Dermis blood vessel endothelial cell (primary cell): Measurements from ENCODE around the gene CLCN5. TPM values are rescaled to one million over a fixed set of nuclear protein-coding genes. Genes with fewer than 3 reads are reported as not detected.

Experiments used
- DNase-seq: peaks from one replicate; pipeline ENCODE4 v3.0.0; 2010
- total RNA-seq: library from RNA; depleted of rRNA; stranded (reverse); fragments of >200 nt; gene quantifications from 2 replicates; pipeline ENCODE4 v1.2.3, GENCODE V29; 2014

Gene CLCN5
- total RNA-seq, 1 donor from 2014 or later, result 8.7 TPM

DNA sequence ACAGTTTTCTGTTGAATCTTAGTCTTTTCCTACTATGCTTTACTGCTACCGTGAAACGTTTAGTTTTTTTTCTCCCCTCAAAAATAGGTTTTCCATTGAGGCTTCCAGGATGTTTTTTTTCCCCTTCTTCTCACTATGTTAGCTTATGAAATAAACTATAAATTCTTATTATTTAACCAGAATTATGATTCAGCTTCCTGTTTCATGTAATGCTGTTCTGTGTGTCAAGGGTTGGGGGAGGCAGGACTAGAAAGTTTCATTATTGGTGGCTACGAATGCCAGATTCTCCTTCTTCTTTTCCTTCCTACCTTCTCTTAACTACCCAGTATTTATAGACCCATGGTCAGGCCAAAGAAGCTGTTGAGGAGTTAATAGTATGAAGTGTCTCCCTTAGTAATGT lies 11.8 kb downstream of the CLCN5 start:
- DNase-seq, result peak; percentile 39

DNA sequence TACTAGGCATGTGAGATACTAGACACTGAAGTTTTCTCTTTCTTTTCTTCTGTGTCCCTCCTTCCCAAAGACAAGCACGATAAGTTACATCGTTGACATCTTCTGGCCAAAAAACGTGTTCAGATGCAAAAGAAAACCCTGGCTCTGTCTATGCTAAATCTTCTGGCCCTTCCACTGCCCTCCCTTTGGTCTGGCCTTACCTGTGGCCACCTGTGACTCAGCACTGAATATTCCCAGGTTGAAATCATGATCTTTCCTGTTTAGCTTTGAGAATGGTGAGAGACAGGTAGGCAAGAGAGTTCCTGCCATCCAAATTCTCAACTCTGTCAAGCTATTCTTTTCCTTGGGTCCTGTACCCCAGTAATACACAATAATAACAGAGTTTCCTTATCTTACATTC lies 12.3 kb downstream of the CLCN5 start:
- no peak for DNase-seq

DNA sequence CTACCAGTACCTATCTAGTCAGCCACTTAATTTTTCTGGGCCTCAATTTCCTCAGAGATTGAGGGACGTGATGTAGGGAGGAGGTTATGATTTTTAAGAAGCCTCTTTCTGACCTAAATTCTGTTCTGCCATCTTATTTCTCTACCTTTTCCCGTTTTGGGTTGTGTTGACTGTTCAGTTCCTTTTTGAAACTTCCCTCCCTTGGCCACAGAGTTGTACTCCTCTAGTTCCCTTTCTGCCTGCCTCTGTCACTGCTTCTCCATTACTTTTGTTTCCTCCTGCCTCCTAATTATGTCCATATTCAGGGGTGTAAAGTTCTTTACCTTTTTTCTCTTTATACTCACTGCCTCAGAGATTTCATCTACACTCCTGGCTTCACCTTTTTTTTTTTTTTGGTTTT lies 25.4 kb downstream of the CLCN5 start:
- no peak for DNase-seq

DNA sequence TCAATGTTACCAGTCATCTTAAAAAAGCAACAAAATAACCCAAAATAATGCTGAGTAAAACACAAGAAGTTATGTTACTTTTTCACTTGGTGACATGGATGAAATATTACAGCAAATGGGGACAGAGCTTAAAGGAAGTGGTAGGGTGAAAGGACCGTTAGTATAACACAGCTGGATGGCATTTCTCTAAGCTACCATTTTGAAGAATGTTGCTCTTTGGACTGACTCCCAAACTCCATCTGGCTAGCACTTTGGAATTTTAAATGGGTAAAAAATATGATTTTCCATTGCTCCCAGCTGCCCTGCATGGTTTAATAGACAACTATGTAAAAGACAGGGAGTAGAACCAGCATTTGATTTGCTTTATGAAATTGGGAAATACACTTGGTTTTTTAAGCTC lies 27.6 kb downstream of the CLCN5 start:
- no peak for DNase-seq

DNA sequence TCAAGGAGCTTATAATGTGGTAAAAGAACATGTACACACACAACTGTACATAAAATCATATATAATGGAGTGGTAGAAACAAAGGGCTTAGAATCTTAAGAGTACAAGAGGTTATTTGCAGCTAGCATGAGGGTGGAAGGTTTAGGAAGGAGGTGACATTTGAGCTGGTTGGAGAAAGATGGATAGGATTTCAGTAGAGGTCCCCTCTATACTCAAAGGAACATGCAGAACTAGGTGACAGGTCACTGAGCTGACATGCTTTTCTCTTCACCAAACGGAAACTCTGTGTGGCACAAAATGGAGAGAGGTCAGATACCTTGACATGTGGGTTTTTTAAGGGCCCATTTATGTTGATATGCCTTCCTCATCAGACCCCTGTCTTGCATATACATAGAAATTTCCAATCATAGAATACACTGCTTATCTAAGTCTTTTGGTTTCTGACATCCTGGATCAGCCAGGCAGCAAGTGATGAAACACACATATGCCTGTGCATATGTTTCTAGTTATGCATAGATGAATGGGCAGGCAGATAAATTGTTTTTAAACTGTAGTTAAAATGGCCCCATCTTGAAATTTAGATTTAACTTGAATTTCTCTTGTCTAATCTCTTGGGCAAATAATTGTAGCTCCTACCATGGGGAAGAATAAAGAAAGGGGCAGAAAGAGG lies 29.3 kb downstream of the CLCN5 start:
- no peak for DNase-seq

DNA sequence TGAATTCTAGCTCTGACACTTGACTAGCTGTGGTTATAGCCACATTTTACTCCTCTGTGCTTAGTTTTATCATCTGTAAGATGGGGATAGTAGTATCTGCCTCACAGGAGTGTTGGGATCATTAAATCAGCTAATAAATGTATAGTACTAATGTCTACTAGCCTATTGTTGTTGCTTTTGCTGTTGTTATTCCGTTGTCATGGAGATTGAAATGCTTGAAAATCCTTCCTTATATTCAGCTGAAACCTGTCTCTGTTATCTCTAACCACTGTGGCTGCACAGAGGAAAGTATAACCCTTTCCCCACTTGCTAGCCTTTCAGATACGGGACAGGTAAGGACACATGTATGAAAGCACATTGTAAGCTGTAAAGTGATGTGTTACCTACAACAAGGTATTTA lies 33.9 kb downstream of the CLCN5 start:
- DNase-seq, result no peak

DNA sequence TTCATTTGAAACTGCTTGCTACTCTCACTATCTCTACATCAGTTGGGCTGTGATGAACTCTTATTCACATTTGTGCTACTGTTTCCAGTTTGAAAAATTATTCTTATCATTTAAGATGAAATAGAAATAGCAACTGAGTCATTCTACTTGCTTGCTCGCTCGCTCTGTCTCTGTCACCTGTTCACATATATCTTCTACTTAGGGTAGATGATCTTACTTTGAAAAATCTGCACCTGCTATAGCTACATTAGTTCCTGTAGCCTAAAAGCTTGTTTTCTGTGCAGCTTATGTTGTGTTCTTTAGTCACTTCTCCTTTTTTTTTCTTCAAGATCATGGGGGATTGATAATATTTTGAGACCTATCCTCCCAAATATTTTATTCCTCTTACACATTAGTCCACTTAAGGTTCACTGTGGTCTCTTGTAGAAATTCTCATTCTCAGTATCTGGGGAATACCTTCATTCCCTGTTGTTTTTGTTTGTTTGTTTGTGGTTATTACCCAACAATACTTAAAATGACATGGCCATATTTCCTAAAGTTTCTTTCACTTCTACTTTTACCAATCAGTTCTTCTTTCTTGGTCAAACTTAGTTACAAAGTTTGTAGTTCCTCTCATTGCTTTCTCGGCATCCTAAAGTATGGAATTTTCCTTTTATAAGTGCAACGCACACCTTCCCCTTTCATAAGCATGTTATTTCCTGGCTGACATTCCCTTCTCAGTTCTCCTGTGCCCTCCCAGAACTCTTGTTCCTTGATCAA lies 36.5 kb downstream of the CLCN5 start:
- DNase-seq, result no peak

DNA sequence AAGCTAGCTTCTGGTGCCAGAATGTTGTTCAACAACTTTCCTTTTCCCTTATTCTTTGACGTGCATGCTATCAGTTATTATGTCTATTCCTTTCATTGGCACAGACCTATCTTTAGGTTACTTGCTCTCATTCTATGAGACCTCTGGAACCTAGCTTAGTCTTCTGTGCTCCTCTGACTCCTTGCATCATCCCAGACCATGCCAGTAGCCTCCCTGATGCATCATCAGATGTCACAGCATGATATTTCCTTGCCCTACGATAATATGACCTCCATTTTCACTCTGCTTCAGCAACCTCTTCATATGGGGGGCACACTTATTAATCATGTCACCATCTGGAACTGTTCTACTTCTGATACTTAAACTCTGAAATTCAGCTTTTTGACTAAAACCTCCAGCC lies 37.2 kb downstream of the CLCN5 start:
- no peak for DNase-seq

DNA sequence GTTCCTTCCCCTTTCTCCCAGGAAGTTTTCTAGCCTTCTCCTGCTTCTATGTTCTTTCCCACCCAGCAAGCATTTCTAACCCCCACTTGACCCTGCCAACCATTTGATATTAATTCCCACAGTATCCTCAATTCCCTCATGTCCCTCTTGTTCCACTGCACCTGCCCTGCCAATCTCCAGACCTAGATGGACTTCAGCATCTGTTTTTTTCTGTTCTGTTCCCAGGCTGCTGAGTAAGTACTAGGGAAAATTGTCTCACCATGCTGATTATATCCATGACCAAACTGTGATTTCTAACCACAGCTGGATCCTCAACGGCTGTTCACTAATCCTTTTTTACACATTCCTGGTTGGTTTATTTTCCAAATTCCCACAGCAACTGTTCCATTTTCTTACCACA lies 37.7 kb downstream of the CLCN5 start:
- DNase-seq, result no peak

DNA sequence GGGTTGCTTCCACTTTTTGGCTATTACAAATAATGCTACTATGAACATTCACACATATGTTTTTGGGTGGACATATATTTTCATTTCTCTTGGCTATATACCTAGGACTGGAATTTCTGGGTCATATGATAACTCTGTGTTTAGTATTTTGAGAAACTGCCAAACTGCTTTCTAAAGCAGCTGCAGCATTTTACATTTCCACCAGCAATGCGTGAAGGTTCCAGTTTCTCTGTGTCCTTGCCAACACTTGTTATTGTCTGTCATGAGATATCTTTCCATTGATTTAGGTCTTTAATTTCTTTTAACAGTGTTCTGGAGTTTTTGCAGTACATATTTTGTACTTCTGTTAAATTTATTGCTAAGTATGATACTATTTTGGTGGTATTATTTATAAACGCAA lies 48.3 kb downstream of the CLCN5 start:
- no peak for DNase-seq

DNA sequence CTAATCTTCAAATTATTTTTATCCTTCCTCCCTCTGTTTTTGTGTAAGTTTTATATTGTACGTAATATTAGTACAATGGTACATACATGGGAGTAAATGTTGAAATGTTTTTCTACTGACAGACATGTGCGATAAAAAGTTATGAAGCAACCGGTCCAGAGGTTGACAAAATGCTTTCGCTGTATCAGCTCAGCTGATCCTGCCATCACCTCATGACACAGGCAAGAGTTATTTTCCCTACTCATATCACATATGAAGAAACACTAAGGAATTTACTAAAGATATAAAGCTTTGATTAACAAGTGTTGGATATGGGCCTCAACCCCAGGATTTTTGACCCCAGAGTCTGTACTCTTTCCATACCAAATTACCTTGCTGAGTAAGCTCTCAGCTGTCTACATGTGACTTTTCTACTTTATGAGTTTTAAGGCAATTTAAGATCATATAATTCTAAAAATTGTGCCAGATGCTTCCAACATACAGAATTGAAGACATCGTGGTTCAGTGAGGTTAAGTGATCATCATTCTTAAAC lies 50.0 kb downstream of the CLCN5 start:
- DNase-seq, result no peak

DNA sequence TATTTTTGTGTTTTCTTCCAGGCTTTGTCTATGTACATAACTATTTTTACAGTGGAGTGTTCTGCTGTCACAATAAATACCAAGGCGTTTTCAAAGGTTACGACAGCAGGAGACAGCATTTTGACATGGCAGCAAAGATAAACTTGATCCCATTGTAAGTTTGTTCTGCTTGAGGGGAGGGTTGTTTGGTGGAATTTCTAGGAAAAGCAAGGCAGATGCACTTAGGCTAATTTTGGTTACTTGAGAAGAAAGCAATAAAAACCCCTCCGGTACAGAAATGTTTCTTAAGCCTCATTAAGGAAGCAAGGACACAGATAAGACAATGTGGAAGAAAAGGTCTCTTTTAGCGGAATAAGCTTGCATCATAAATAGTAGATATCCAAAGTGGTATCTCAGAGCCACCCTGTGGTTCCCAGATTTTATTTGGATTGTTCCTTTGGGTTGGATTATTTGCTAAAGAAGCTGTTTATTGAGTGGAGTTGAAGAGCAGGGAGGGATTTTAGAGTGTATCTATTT lies 54.3 kb downstream of the CLCN5 start:
- DNase-seq, result no peak

DNA sequence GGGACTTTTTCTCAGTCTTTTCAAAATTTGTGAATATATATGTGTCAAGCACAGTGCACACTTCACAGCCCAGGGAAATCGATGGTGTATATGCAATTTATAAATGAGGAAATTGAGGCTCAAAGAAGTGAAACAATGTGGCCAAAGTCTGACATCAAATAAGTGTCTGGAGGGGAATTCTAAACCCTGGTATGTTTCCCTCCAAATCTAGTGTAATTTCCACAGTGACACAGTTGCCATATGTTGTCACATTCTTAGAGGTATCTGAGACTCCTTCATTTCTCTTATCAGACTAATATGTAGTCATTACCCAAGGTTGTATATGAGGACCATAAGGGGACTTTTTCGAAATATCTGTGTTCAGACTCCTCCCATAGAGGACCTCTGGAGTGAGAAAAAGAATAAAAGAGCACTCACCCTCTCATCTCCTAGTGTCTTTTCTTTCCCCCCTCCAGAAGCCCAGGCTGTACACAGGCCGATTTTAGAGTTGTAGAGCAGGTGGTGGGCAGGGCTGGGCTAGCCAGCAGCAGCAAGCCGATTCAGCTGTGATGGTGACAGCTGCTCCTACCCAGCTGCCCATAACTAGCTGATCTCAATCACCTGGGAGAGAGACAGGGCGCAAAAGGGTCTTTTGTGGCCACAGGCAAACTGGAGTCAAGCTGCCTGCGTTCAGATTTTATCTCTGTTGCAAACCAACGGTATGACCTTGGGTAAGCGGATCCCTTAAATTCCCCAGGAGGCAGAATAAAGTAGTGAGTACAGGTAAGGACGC lies 55.1 kb downstream of the CLCN5 start:
- DNase-seq, result peak; percentile 2

DNA sequence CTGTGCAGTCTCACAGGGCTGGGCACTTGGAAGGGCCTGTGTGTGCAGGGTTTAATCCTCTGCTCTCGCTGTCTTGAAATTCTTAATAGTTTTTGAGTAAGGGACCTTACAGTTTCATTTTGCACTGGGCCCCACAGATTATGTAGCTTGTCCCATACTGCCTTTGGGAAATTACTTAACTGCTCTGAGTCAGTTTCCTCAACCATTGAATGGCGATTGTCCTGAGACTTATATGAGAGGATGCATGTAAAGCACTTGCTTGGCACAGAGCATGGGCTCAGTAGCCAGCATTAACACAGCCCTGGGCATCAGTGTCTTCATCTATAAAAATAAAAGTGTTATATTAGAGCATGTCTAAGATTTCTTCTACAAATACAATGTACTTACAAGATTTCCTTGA lies 55.8 kb downstream of the CLCN5 start:
- DNase-seq, result peak; percentile 81

DNA sequence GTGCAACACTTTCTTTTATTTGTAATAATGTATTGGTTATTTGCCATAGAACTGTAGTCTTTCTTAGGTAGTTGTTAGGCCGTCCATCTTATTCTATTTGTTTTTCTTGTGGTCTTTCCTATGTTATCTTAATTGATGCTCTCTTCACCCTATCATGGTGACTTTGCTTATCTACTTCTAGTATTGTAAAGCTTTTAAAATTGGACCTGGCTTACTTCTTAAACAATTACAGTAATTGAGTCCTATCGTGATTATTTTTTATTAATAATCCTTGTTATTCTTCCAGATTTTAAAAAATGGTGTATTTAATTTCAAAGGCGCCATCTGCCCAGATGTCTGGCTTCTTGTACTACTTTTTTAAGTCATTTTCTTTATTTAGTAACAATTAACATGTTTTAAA lies 63.7 kb downstream of the CLCN5 start:
- DNase-seq, result no peak

DNA sequence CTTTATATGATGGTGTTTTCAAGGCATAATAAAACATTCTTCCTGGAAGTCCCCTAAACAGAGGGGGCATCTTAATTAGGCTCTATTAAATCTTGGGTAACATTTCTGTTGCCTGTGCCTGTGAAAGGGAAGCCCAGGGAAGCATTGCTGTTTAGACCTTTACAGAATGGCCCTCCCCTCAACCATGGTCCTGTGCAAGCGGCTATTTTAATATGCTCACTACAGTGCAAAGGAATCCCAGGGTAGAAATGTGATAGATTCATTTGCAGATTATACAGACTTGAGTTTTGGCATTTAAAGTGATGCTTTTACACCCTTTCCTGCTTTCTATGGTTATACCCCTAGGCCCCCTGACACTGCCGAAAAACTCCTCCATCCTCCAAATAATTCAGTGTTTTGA lies 65.3 kb downstream of the CLCN5 start:
- DNase-seq, result no peak

DNA sequence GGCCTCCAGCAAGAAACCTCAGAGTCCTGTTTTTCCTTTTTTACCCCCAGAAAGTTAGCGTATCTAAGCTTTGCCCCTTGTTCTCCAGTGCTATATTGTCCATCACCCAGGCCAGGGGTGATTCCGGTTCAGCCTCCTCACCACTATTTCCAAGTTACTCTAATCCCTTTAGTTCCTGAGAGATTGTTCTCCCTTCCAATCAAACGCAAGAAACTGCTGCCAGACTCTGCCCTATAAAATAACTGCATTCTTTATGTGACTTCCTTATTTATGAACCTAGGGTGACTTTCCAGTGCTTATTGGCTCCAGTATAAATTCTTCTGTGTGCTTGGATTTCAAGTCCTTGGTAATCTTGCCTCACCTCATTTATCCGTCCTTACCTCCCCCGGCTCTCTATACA lies 65.7 kb downstream of the CLCN5 start:
- DNase-seq, result no peak

DNA sequence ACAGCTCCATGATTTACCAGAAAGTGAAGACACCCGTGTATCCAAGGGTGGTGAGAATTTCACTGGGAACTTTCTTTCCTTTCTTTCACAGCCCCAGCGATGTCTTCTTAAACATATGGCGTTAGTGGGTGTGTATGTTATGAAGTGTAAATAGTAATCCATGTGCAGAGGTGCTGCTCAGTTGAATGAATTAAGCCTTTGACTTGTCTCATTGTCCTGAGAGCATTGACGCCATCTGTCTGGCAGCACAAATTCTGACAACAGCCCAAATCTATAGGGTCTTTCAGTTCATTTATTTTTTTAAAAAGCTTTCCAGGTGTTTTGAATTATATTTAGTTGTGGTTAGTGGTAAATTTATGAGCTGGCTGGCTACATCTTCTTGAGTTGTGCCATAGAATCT lies 69.4 kb downstream of the CLCN5 start:
- DNase-seq, result no peak

DNA sequence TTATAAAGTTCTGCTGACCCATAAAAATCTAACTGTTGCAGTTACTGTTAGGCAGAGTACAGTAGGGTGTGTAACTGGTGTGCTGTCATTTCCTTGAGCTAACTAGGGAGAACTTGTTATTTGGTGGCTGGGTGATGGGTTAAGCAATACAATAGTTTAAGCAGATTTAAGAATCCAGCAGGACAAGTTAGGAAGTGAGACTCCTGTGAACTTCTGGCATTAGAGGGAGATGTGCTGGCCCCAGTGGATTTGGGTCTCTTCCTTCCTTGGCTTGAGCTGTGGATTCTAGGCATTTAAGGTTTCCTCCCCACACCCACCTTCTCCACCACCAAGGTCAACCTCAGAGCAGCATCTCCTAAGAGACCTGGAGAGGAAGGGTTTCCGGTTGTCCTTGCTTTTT lies 70.5 kb downstream of the CLCN5 start:
- DNase-seq, result no peak

DNA sequence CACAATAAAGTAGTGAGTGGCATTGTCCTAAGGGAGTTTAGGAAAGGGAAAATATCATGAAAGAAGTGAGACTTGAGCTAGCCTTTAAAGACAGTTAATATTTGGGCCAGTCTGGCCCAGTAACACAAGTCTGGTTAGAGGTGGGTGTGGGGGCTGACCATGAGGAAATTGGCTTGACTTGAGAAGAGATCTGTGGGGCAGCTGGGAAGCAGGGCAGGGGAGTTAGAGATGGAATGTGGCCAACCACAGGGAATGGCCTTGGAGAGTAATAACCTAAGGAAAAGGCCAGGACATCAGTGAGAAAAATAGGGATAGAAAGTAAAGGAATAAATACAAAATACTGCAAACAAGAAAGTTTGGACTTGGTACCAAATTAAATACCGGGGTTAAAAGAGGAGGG lies 71.3 kb downstream of the CLCN5 start:
- no peak for DNase-seq

DNA sequence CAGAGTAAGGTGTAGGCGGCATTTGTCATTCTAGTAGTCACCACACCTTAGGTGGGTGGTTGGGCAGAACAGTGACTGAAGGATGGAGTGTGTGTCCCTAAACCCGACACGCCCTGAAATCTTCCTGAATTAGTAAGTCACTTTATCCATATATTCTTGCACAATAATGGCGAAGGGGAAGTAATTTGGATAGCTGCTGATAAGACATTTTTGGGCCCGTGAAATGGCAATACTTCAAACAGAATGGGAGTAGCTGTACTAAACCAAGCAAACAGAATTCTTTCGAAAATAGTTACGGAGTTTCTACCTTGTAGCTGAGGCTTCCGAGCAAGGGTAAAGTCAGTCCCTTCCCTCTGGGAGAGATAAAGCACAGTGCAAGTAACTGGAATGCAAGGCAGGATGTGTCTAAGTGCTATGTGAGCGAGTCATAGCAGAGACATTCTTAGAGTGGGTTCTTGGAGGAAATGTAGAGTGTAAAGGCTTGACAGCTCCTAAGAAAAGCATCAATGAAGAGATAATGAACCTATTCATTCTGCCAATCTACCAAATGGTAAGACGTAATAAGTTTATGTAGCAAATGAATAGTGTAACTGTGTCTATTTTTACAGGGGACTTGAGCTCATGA lies 72.8 kb downstream of the CLCN5 start:
- peak; percentile 19 for DNase-seq

DNA sequence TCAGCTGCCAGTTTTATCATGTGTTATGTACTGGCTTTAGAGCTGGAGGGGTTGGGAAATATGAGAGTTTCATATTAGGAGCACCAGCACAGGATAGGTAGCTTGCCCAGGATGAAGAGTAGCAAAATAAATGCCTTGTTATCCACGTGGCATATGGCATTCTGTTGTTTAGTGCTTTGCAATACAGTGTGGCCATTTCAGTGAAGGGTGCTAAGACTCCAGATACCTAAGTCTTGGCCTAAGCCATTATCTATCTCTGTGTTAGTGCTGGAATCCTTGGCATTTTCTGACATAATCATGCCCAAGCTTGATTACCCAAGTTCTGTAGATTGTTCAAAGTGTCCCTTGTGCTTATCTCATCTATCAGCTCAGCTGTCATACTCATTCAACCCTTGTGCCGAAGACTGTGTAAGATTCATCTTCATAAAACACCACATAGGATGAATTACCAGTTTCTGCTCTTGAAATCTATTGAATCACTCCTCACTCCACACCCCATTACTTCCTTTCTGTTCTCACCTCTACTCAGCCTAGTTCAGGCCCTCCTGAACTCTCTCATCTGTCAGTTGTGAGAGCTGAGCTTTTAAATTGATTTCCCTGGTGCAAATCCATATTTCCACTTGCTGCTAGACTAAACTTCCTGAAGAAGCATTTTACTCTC lies 73.5 kb downstream of the CLCN5 start:
- DNase-seq, result no peak
